Suprapubic skin (tissue), 3 donors: ENCODE measurements around the gene CYFIP2.

Experiments
- POLR2AphosphoS5 ChIP-seq, 3 donors: sonication (generic); formaldehyde crosslinking; IDR thresholded peaks; one replicate each; pipeline ENCODE4 v1.6.1; 2017; ENCODE audit warnings: antibody characterized with exemption in 3 of 3
- TF ChIP-seq, protein P1 (sequence below), 2 donors: fragments of 200-600 bp in 1 of 2; fragments of 450-650 bp in 1 of 2; sonication (generic) in 1 of 2; IDR thresholded peaks; one replicate each; pipeline ENCODE4 v1.5.1; 2016 to 2019; ENCODE audit warnings: antibody characterized with exemption in 2 of 2, mild to moderate bottlenecking in 1 of 2, moderate library complexity in 1 of 2

- TF ChIP-seq, protein P1, sequence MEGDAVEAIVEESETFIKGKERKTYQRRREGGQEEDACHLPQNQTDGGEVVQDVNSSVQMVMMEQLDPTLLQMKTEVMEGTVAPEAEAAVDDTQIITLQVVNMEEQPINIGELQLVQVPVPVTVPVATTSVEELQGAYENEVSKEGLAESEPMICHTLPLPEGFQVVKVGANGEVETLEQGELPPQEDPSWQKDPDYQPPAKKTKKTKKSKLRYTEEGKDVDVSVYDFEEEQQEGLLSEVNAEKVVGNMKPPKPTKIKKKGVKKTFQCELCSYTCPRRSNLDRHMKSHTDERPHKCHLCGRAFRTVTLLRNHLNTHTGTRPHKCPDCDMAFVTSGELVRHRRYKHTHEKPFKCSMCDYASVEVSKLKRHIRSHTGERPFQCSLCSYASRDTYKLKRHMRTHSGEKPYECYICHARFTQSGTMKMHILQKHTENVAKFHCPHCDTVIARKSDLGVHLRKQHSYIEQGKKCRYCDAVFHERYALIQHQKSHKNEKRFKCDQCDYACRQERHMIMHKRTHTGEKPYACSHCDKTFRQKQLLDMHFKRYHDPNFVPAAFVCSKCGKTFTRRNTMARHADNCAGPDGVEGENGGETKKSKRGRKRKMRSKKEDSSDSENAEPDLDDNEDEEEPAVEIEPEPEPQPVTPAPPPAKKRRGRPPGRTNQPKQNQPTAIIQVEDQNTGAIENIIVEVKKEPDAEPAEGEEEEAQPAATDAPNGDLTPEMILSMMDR (IDR thresholded peaks at IDR 0.05): no peak
- TF ChIP-seq POLR2AphosphoS5 (IDR thresholded peaks at IDR 0.05): no peak
These were observed 18.7 kb downstream of the CYFIP2 start for GRCh38 chr5:157284458-157285212.
